PC-3 (cell line): ENCODE measurements around the gene RPP21. TPM values are rescaled to one million over a fixed set of nuclear protein-coding genes. Genes with fewer than 3 reads are reported as not detected.

Experiments used
- ATAC-seq: fragments of 200-7000 bp; cut with Tn5 transposase; 2 replicates; pipeline ENCODE4 v1.9.1; 2020; ENCODE audit warnings: mild to moderate bottlenecking, moderate library complexity
- BruUV-seq: library from RNA; stranded (reverse); fragments of 400-500 nt; replicated peaks from 2 replicates; lab custom pipeline; 2021; lab: Mats Ljungman, UMichigan
- CTCF ChIA-PET: fragments of 300-600 bp; sonication (Branson Sonifier 250); formaldehyde crosslinking; loops from one replicate; lab custom pipeline; 2022; ENCODE audit warnings: antibody characterized with exemption; lab: Charles Lee
- POLR2A ChIA-PET: fragments of 300-600 bp; sonication (Branson Sonifier 250); formaldehyde crosslinking; loops from one replicate; lab custom pipeline; 2022; ENCODE audit warnings: antibody characterized with exemption; ENCODE audit not compliant: unreplicated experiment; lab: Charles Lee
- DNase-seq: peaks from one replicate; pipeline ENCODE4 v3.0.0-alpha.2; 2015
- H2AFZ ChIP-seq: fragments of 300-600 bp; sonication (generic); 2 replicates; pipeline ENCODE4 v1.6.0; 2016; ENCODE audit warnings: antibody characterized with exemption, low read length
- H3F3A ChIP-seq: fragments of 300-600 bp; sonication (generic); one replicate; pipeline ENCODE4 v1.6.0; 2017; ENCODE audit warnings: antibody characterized with exemption, low read length, control low read depth, mild to moderate bottlenecking; ENCODE audit not compliant: unreplicated experiment
- H3K27ac ChIP-seq: fragments of 300-600 bp; sonication (generic); 2 replicates; pipeline ENCODE4 v1.5.1; 2016; ENCODE audit warnings: mild to moderate bottlenecking, low read length
- H3K27me3 ChIP-seq: fragments of 300-600 bp; sonication (generic); 2 replicates; pipeline ENCODE4 v1.6.1; 2016; ENCODE audit warnings: low read length, mixed read lengths
- H3K36me3 ChIP-seq: fragments of 300-600 bp; sonication (generic); 2 replicates; pipeline ENCODE4 v1.6.1; 2016; ENCODE audit warnings: low read depth, mixed run types, low read length, mixed read lengths
- H3K4me1 ChIP-seq: fragments of 300-600 bp; sonication (generic); 2 replicates; pipeline ENCODE4 v1.5.1; 2016; ENCODE audit warnings: low read length; ENCODE audit not compliant: insufficient read depth
- H3K4me2 ChIP-seq: fragments of 300-600 bp; sonication (generic); 2 replicates; pipeline ENCODE4 v1.6.0; 2016; ENCODE audit warnings: low read length
- H3K4me3 ChIP-seq: fragments of 300-600 bp; sonication (generic); 2 replicates; pipeline ENCODE4 v1.5.1; 2016; ENCODE audit warnings: mild to moderate bottlenecking, low read length, mixed read lengths
- H3K79me2 ChIP-seq: fragments of 300-600 bp; sonication (generic); 2 replicates; pipeline ENCODE4 v1.6.1; 2017; ENCODE audit warnings: low read length, mixed read lengths
- H3K9ac ChIP-seq: fragments of 300-600 bp; sonication (generic); 2 replicates; pipeline ENCODE4 v1.6.0; 2016; ENCODE audit warnings: mild to moderate bottlenecking, low read length
- H3K9me2 ChIP-seq: fragments of 300-600 bp; sonication (generic); replicated peaks from 2 replicates; pipeline ENCODE4 v1.6.1; 2016; ENCODE audit warnings: mixed run types, low read length, mixed read lengths
- H3K9me3 ChIP-seq: fragments of 300-600 bp; sonication (generic); 2 replicates; pipeline ENCODE4 v1.6.1; 2016; ENCODE audit warnings: low read length, mixed read lengths
- H4K20me1 ChIP-seq: fragments of 300-600 bp; sonication (generic); 2 replicates; pipeline ENCODE4 v1.6.1; 2016; ENCODE audit warnings: low read length, mixed read lengths
- CTCF ChIP-seq: fragments of 300-600 bp; sonication (generic); conservative IDR thresholded peaks from 2 replicates; pipeline ENCODE4 v1.5.1; 2017; ENCODE audit warnings: antibody characterized with exemption, low read depth, mild to moderate bottlenecking, low read length
- EZH2 ChIP-seq: fragments of 300-600 bp; sonication (generic); IDR thresholded peaks from one replicate; pipeline ENCODE4 v1.6.1; 2017; ENCODE audit warnings: antibody characterized with exemption, mild to moderate bottlenecking, low read length; ENCODE audit not compliant: unreplicated experiment
- EZH2phosphoT487 ChIP-seq: fragments of 300-600 bp; sonication (generic); IDR thresholded peaks from 2 replicates; pipeline ENCODE4 v1.6.1; 2018; ENCODE audit warnings: mild to moderate bottlenecking, antibody characterized with exemption, low read length, borderline replicate concordance
- intact Hi-C: fragments of 100-400 bp; cut with micrococcal nuclease; formaldehyde crosslinking; loops from 2 replicates; pipeline ENCODE4 v1.9.0; 2023
- total RNA-seq: library from RNA; depleted of rRNA; stranded (reverse); fragments of >200 nt; gene quantifications from 2 replicates; pipeline ENCODE4 v1.2.3, GENCODE V29; 2014

The RPP21 gene
- total RNA-seq, 1 experiment from 2014 or later: 161 TPM

- Histone ChIP-seq H3K9me2 (no peaks in the 10 kb centered on the region), H3K4me3 (peak overlapping the region; percentile 95), H3K27me3 (no peaks in the 10 kb centered on the region), H3K9ac (peak overlapping the region; percentile 97), H4K20me1 (peaks cover 33% of the 10 kb centered on the region), H3K4me2 (peak overlapping the region; percentile 98), H3F3A (no peaks in the 10 kb centered on the region), H3K79me2 (peaks cover 67% of the 10 kb centered on the region), H2AFZ (peak overlapping the region; percentile 90), H3K4me1 (peaks cover 39% of the 10 kb centered on the region), H3K36me3 (peaks cover 4% of the 10 kb centered on the region; the same call in 1 of the 2 replicates), H3K27ac (peak overlapping the region; percentile 87), H3K9me3 (no peaks in the 10 kb centered on the region)
- TF ChIP-seq CTCF (no peak), EZH2phosphoT487 (no peak), EZH2 (no peak)
- BruUV-seq: no TSS peak
- DNase-seq (no peak), ATAC-seq (peak; percentile 72)
- intact Hi-C loops: loop anchor here (2.0 to 5.0 kb wide), 2 partner anchors 89 to 107 kb away; no protein-coding TSS in a partner anchor
- POLR2A ChIA-PET: interaction anchor here (0.5 to 0.6 kb wide), 2 partner anchors 14 to 113 kb away, joined by 3 to 7 read pairs; partner anchors contain the start of gene TRIM26
- CTCF ChIA-PET: interaction anchor here (0.6 to 1.5 kb wide), 4 partner anchors 88 to 284 kb away, joined by 3 to 5 read pairs (median 4); no protein-coding TSS in a partner anchor
Measured at GRCh38 chr6:30325873-30326525, 19.0 kb upstream of the RPP21 start.

- intact Hi-C loops: loop anchor here (2.0 to 5.0 kb wide), 2 partner anchors 89 to 108 kb away; no protein-coding TSS in a partner anchor
- H3K4me1 ChIP-seq: peaks cover 37% of the 10 kb centered on the region
- ChIA-PET POLR2A (interaction anchor here (0.5 to 0.8 kb wide), 4 partner anchors 14 to 1605 kb away, joined by 3 to 7 read pairs (median 4); partner anchors contain the start of gene TRIM26), CTCF (interaction anchor here (0.6 to 1.3 kb wide), 3 partner anchors 108 to 284 kb away, joined by 3 to 4 read pairs (median 3); no protein-coding TSS in a partner anchor)
- no peaks in the 10 kb centered on the region for H3K27me3 ChIP-seq
- H3K9ac ChIP-seq: peak within 1 kb of the TSS; percentile 97
- no peaks in the 10 kb centered on the region for H3K9me2 ChIP-seq
- H3K27ac ChIP-seq: peak within 1 kb of the TSS; percentile 87
- no TSS peak for BruUV-seq
- DNase-seq: peak; percentile 73
- peak; percentile 67 for ATAC-seq
- no peaks in the 10 kb centered on the region for H3K9me3 ChIP-seq
- peak within 1 kb of the TSS; percentile 90 for H2AFZ ChIP-seq
- peaks cover 4% of the 10 kb centered on the region; the same call in 1 of the 2 replicates for H3K36me3 ChIP-seq
- H3K4me2 ChIP-seq: peak within 1 kb of the TSS; percentile 98
- H4K20me1 ChIP-seq: peaks cover 29% of the 10 kb centered on the region
- peaks cover 61% of the 10 kb centered on the region for H3K79me2 ChIP-seq
- H3K4me3 ChIP-seq: peak within 1 kb of the TSS; percentile 95
- no peaks in the 10 kb centered on the region for H3F3A ChIP-seq
- TF ChIP-seq CTCF: no peak
- no peak for TF ChIP-seq EZH2
- TF ChIP-seq EZH2phosphoT487: no peak
Measured at GRCh38 chr6:30326526-30327231, 18.3 kb upstream of the RPP21 start, which contains the start of gene TRIM39. Gene TRIM39, plus strand, starts transcription at chr6:30326927. Its CDS starts 2,391 bp downstream, at chr6:30329318.
